HG03432 (cell line): ENCODE data around the gene METTL21C.

Experiments
- ATAC-seq: cut with Tn5 transposase; IDR thresholded peaks from one replicate; pipeline ENCODE4 v1.9.1; 2021; ENCODE audit warnings: mild to moderate bottlenecking, moderate library complexity; ENCODE audit not compliant: unreplicated experiment

The METTL21C gene

DNA sequence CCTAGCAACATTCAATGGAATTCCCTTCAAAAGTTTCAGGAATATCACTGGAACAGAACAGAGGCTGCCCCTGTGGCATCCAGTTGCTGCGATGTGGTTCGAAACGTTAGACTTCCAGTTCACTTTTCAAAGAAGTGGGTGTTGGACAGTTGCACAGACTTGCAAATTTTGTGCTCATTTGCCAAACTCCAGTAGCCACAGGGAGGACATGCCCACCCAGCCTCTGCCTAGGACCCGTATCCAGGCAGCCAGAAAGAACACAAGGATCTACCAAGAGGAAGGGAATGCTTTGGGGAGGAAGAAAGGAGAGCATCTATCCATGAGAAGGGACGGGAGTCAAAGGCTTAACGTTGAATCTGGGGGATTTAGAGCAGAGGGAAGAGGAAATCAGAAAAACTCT, at the start of gene METTL21C:
METTL21C (minus strand) TSS at position 108 of the 400 bp plus-strand sequence. CDS start 546 bp downstream, outside the sequence.
- no peak for ATAC-seq

- no peak for ATAC-seq
Observed at GRCh38 chr13:102742506-102742905, 47.7 kb upstream of the METTL21C start.

- ATAC-seq = no peak
Observed at GRCh38 chr13:102742101-102742500, 47.3 kb upstream of the METTL21C start.

DNA sequence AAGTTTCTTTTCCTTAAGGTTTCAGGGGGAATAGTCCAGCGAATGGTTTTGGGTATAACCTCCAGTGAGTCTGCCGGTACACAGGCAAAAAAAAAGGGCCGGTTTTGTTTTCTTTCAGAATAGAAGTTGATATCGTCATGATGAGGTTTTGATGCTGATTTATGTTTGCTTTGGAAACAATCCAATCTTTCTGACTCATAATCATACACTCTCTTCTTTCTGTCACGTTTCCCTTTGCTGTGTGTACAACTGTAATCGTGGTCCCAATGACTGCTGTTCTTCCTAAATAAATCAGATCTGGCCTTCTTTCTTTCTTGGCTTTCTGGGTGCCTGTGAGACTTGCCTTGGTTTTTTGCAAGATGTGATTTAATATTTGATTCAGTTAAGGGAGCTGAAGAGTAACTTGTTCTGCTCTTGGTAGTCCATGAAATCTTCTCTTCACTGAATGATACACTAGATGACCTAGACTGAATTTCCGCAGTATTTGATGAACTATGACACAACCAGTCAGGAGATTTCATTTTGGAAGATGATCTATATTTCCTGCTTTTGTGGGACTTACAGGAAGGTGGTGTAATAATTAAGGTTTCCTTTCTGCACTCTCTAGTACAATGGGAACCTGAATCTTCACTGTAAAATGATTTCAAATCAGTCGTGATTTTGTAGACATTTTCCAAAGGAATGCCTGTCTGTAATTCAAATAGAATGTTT, 34.9 kb upstream of the METTL21C start:
- no peak for ATAC-seq

GRCh38 chr13:102726430-102726829, 31.6 kb upstream of the METTL21C start:
- no peak for ATAC-seq

- no peak for ATAC-seq
Observed at GRCh38 chr13:102724923-102725322, 30.1 kb upstream of the METTL21C start.

DNA sequence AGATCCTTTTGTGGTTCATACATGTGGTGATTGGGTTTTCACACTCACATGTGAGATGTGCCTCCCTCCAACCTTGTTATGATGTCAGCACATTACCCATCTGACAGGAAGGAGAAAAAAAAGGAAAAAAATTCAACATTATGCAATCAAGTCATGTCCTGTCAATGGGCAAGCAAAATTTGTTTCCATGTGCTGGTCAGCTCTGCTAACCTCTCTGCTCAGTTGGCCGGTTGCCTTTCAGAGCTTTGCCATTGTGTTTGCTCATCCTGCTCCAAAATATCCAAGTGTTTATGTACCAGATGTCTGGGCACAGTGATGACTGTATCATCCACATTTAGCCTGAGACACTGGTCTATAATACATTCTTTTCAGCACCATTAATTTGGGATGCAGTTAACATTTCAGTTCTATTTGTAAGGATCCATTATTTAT, 27.0 kb upstream of the METTL21C start:
- no peak for ATAC-seq

GRCh38 chr13:102718746-102719145, 23.9 kb upstream of the METTL21C start:
- ATAC-seq = no peak

DNA sequence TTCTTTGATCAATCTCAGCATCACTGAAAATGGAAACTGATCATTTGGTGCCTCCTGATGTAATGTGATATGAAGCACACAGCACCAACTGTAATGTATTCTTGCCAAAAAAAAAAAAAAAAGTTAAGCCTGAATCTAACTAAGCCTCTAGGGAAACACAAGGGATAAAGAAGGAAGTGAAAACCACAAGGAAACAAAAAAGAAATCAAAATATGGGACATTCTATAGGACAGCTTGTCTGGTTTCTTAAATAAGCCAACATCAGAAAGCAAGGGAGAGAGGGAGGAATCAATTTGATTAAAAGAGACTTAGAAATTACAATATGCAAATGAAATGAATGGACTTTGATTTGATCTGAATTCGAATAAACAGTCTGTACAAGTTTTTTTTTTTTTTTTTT, 20.6 kb upstream of the METTL21C start:
- ATAC-seq = no peak

- no peak for ATAC-seq
Observed at GRCh38 chr13:102710261-102710679, 15.4 kb upstream of the METTL21C start.

GRCh38 chr13:102709536-102709935, 14.7 kb upstream of the METTL21C start:
- ATAC-seq = no peak

- no peak for ATAC-seq
Observed at GRCh38 chr13:102708991-102709390, 14.1 kb upstream of the METTL21C start.

DNA sequence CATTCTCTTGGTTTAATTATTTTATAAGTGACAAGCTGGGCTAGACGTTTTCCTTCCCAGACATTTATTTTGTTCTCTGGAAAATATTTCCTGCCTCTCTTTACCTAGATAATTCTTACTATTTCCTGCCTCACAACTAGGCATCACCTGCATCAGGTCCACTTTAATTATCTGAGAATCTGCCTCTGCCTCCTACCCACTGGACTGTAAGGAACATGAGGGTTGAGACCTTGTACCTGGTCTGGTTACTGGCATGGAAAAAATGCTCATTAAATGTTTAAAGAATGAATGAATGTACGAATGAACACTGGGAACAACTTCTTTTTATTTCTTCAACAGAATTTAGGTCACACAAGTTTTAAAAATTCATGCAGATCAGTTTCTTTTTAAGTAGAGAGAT, 13.4 kb upstream of the METTL21C start:
- no peak for ATAC-seq

DNA sequence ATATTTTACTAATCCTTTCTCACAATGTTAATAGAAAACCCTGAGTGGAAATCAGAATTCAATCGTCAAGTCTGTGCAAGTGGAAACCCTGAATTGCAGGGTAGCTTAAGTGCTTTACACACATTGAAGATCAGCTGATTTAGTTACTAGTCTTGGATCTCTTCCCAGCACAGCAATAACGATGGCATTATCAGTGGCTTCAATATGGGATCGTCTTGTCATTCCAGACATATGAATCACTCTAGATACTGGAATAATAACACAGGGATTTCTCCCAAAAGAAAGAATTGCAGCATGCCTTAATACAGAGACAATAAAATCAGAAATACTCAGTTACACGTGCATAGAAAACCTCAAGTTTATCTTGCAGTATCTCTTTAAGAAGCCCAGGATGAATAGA, 12.6 kb upstream of the METTL21C start:
- ATAC-seq = no peak

DNA sequence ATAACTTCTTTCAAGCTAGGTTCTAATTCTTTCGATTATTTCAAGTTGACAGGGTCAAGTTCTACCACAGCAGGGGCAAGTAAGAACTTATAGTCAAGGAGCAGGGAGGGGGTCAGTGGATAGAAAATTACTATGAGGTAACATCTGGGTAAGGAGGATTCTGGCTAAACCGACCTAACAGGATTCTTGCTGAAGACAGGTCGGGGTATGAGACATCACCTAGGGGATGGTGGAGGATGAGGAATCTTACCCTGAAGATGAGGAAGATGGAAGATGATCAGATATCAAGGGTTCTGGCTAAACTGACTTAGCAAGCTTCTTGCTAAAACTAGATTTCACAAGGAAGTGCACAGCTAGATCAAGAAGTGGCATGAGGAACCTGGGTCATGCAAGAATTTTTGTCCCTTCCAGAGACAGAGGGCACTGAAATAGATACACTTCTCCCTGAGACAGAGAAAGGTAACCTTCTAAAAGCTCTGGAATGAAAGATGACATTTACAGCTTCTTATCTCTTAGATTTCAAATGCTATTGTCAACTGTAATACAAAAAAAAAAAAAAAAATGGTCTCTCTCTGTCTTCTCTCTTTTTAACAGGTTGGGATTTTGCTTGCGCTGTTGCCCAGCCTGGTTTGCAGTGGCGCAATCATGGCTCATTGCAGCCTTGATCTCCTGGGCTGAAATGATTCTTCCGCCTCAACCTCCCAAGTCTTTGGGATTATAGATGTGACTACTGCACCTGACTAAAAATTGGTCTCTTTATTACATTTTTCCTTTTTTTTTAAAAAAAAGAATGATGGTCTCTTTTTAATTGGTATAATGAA, 9.6 kb upstream of the METTL21C start:
- no peak for ATAC-seq

DNA sequence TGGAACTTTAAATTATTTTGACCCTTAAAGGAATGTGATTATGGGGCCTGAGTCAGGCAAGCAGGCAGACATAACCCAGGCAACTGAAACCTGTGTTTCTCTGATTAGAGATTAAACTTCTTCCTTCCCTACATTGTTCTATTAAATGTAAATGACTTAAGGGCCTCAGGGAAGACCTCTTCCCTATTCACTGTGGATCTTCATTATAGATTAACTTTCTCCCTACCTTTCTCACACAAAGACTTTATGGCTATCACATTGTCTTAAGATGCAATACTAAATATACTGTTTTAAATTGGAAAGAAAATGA, 8.8 kb upstream of the METTL21C start:
- no peak for ATAC-seq

DNA sequence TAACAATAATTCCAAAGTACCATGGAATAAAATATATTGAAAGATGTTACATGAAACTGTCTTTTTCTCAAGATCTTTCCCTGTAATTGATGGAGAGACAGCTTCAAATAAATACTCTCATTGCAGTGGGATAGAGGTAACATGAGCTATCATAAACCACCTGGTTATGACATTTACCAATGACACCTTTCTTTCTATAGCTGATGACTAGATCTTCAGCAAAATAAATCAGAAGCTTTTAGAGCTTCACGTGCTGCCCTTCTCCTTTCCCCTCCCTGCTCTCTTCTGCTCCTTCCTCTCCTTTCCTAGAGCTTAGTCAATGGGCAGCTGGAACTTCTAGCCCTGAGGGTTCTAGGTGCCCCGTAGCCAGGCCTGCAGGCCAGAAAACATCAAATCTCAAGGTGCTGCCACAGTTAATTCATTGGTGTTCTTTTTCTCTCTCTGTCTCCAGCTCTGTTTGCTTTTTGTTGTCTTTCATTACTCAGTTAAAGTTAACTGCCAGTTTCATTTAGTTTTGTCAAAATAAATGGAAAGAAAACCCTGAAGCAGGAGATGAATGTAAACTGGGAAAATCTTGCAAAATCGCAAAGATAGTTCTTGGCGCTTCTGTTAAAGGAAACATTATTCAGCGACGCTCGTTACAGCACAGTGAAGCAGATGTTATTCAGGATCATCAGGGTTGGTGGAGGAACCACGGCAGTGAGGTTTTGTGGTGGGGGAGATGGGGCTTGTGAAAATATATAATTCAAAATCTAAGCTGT, 8.3 kb upstream of the METTL21C start:
- ATAC-seq = no peak

- no peak for ATAC-seq
Observed at GRCh38 chr13:102701331-102701730, 6.5 kb upstream of the METTL21C start.

DNA sequence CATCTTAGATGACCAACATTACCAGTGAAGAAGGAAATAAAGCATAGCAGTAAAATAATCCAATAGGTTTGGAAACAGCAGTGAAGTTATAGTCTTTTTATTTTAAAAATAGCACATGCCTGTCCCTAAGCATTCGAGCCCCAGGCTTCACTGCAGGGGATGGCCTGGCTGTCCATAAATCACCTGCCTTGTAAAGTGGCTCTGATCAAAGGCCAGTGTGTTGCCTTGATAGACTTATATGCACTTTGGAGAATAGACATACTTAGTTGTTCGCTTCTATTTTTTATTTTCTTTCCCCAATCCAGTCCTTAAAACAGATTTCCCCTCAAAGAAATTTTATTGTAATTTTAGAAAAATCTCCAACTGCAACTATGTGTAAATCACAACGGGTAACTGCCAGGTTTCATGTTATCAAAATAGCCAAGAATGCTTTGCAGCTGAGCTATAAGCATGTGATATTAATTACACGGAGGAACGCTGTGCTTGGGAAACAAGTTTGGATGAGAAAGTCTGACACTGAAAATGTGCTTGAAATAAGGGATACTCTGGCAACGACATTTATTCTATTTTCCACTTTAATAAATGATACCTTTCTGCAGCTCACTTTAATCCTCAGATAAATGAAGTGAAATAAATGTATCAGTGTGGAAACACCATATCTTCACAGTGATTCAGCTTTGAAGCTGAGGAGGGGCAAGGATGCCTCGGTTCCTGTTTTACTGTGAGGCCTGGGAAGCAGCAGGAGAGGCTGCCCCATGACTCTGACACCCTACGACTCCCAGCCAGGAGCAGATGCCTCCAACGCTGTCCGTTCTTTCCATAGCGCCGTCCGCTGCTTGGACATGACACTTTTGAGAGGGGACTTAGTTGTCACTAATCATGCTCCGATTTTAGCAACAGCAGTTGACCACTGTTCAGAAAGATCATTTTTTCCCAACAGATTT, 5.5 kb upstream of the METTL21C start:
- no peak for ATAC-seq

DNA sequence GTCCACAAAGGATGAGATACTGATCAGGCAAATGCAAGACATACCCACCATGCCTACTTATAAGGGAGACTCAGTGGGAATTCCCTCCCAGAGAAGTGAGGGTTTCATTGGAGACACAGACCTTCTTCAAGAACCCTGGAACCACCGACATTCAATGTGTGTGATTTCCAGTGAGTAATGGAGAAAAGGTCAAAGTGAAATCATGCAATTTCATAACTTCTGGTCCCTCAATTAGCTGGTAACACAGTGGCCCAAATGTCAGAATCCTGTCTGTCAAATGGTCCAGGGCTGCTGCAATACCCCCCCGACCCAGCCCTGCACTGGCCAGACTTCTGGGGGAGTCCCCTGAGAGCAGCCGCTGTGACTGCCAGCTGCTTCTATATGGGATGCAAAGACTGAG, 4.7 kb upstream of the METTL21C start:
- no peak for ATAC-seq

DNA sequence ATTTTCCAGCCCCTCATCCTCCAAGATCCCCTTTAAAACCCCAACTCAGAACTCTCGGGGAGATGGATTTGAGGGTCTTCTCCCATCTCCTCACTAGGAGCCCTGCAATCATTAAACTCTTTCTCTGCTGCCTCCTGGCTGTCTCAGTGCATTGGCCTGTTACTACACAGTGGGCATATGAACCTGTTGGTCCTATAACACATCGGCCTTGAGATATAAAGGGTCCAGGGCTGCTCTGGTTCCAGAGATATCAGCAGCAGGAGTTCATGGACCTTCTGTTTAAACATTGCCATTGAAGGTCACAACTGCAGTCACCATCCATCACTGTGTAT, 3.8 kb upstream of the METTL21C start:
- ATAC-seq = no peak
